Measurements from ENCODE around the gene APOL4.
"Not testable (repeated sequence)": the region's sequence is repeated elsewhere in the genome, so short reads cannot be mapped to it uniquely, and the experiment has no call there.

Gene APOL4

DNA sequence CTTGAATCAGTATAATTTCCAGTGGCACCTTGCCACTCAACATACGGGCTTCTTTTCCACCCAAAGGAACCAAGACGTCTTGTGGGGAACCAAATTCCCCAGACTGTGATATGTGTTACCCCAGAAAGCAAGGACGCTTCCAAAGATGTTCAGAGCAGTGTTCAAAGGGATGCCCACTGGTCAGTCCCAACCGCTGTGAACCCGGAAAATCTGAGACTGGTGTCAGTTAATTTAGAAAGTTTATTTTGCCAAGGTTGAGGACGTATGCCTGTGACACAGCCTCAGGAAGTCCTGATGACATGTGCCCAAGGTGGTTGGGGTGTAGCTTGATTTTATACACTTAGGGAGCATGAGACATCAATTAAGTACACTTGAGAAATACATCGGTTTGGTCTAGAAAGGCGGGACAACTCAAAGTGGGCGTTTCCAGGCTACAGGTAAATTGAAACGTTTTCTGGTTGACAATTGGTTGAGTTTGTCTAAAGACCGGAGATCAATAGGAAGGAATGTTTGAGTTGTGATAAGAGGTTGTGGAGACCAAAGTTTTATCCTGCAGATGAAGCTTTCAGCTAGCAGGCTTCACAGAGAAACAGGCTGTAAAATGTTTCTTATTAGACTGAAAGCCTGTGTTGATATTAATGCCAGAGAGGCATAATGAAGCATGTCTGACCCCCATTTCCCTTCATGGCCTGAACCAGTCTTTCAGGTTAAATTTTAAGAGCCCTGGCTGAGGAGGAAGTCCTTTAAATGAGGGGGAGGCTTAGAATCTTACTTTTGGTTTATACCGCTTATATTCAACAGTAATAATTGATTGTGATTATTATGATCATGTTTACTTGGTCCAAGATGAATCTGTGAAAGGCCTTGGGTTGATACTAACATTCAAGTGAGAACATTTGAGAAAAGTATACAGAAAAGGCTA is 47.8 kb downstream of the APOL4 start:
- DNase-seq (ENCODE audit: low read depth), result no peak

DNA sequence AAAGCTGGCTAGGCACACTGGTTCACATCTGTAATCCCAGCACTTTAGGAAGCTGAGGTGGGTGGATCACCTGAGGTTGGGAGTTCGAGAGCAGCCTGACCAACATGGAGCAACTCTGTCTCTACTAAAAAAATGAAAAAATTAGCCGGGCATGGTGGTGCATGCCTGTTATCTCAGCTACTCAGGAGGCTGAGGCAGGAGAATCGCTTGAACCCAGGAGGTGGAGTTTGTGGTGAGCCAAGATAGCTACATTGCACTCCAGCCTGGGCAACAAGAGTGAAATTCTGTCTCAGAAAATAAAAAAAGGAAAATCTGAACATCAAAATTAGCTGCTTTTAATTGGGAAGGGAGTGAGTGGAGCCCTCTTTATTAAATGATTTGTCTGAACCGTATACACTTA is 48.8 kb downstream of the APOL4 start:
- DNase-seq (ENCODE audit: low read depth), result not testable (repeated sequence)

DNA sequence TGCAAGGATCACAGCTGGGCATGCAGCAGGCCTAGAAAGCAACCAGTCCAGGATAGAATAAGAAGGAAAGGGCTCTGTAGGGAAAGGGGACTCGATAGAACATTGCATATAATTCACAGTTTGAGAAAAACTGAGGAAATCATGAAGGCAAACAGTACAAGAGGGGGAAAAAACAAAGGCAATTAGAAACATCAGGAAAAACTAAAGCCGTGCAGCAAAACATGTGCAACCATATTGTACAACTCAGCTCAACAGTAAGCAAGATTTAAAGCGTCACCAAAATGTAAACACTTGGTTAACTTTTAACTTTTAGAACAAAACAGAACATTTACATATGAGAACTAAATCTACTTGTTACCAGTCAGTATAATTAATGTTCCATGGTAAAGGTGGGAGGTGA is 49.5 kb downstream of the APOL4 start:
- no peak for DNase-seq (ENCODE audit: low read depth)

- peak; percentile 30 for DNase-seq (ENCODE audit: low read depth)
Measured at GRCh38 chr22:36151006-36151595, 50.5 kb downstream of the APOL4 start.

DNA sequence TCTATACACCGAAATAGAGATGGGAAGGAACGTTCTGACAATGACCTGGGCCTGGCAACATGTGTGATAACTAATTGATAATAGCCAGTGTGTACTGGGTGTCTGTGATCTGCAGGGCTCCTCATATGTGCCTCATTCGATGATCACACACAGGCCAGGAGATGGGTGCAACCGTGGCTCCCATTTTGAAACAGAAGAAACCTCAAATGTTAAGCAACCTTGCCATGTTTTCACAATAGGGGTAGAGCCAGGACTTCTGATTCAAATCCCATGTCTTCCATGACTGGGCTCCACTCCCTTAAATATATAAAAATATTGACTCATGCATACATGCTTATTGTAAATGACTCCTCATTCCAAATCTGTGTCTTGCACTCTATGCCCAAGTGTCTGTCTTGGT is 52.2 kb downstream of the APOL4 start:
- DNase-seq (ENCODE audit: low read depth), result no peak

- DNase-seq (ENCODE audit: low read depth), result no peak
Measured at GRCh38 chr22:36148411-36148810, 53.2 kb downstream of the APOL4 start.

- no peak for DNase-seq (ENCODE audit: low read depth)
Measured at GRCh38 chr22:36147196-36147791, 54.3 kb downstream of the APOL4 start.

GRCh38 chr22:36145881-36146280 is 55.7 kb downstream of the APOL4 start:
- no peak for DNase-seq (ENCODE audit: low read depth)

DNA sequence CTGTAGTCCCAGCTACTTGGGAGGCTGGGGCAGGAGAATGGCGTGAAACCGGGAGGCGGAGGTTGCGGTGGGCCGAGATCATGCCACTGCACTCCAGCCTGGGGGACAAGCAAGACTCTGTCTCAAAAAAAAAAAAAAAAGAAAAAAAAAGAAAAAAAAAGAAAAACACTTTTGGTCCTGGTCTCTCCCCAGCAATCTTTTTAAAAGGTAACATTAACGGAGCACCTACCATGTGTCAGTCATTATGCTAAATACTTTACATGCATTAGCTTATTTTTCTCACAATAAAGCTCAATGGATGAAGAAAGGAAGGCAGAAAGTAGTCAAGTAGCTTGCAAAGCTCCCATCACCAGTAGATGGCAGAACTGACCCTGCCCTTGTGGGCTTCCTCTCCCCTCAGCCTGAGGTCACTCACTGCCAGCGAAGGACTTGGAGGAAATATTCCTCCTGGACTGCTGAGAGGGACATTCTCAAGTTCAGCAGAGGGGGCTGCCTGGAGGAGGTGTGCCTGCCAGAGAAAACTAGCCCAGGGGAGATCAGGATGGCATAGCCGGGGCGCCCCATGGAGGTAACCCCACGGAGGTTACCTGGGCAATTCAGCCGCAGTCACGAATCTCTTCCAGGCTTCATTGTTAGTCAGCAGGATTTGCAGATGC is 56.6 kb downstream of the APOL4 start:
- peak; percentile 68 for DNase-seq (ENCODE audit: low read depth)

GRCh38 chr22:36143956-36144355 is 57.7 kb downstream of the APOL4 start:
- DNase-seq (ENCODE audit: low read depth), result no peak

DNA sequence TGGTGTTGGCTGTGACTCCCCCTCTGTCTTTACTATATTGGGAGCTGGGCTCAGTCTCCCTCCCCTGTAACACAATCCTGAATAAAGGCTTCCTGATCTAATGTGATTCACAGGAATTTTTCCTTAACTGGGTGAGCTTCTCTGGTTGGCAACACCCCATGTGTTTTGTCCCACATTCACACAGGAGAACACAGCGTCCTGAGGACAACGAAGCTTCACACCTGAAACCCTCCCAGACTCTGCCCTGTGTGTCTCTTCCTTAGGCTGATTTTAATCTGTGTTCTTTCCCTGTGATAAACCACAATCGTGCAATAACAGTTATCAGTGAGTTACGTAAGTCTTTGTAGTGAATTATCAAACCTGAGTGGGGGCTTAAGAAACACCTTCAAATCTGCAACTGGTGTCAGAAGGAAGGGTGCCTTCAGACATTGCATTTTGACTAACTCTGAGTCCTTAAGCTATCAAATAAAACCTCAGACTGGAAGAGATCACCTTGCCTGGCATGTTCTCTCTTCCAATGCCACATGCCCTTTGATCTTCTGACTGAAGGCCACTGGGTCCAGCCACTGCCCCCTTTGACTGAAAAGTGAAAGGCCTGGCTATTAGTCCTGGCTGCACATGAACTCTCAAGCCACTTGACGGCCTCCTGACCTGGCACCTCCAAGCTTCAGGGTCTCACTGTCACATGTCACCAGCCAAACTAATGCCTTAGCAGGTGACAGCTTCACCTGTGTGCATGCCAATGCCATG is 58.4 kb downstream of the APOL4 start:
- DNase-seq (ENCODE audit: low read depth), result no peak

DNA sequence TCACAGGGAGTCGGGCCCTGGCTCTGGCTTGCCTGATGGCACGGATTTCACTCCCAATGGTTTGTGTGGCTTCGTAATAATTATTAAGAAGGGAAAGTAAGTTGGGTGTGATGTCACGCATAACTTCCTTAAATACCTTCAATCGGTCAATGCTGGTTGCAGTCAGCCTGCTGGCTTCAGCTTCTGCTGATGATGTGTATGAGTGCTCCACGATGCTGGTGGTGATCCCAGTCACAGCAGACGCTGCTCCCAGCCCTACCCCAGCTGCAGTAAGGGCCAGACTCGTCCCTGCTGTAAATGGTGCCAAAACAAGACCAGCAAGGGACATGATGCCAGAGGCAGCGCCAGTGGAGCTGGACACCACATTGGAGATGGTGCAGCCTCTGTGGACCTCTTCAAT is 60.1 kb downstream of the APOL4 start:
- no peak for DNase-seq (ENCODE audit: low read depth)

All from iris pigment epithelial cell (primary cell).